Measurements from ENCODE around the gene SLC25A44. TPM values are rescaled to one million over a fixed set of nuclear protein-coding genes. Genes with fewer than 3 reads are reported as not detected.

Gene SLC25A44
- total RNA-seq, 1 donor from 2014 or later: 22.0 TPM

DNA sequence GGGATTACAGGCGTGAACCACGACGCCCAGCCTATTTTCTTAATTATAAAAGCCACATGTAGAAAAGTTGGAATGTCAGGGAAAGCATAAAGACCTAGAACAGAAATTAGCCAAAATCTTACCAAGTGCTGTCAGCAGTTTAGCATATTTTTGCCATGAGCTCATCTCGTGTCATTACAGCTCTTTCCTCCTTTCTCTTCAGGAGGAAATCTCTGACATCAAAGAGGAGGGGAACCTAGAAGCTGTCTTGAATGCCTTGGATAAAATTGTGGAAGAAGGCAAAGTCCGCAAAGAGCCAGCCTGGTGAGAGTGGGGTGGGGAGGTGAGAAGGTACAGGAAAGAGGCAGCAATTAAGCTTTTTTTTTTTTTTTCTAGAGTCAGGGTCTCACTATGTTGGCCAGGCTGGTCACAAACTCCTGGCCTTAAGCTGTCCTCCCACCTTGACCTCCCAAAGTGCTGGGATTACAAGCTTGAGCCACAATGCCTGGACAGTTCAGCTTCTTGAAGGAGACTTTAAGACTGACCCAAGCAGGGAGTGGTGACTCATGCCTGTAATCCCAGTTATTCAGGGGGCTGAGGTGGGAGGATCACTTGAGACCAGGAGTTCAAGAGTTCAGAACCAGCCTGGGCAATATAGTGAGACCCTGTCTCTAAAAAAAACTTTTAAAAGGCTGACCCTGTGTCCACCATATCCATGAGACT is 39.7 kb downstream of the SLC25A44 start:
- H3K36me3 Mint-ChIP-seq (ENCODE audit: low read depth, unreplicated experiment): peaks cover 19% of the 10 kb centered on the region
- TF ChIP-seq, protein P1, sequence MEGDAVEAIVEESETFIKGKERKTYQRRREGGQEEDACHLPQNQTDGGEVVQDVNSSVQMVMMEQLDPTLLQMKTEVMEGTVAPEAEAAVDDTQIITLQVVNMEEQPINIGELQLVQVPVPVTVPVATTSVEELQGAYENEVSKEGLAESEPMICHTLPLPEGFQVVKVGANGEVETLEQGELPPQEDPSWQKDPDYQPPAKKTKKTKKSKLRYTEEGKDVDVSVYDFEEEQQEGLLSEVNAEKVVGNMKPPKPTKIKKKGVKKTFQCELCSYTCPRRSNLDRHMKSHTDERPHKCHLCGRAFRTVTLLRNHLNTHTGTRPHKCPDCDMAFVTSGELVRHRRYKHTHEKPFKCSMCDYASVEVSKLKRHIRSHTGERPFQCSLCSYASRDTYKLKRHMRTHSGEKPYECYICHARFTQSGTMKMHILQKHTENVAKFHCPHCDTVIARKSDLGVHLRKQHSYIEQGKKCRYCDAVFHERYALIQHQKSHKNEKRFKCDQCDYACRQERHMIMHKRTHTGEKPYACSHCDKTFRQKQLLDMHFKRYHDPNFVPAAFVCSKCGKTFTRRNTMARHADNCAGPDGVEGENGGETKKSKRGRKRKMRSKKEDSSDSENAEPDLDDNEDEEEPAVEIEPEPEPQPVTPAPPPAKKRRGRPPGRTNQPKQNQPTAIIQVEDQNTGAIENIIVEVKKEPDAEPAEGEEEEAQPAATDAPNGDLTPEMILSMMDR (IDR thresholded peaks at IDR 0.05; ENCODE audit: unreplicated experiment): no peak
- DNase-seq (ENCODE audit: low spot score): no peak
- H3K27ac Mint-ChIP-seq (ENCODE audit: unreplicated experiment): peak overlapping the region; percentile 79
- H3K4me1 Mint-ChIP-seq (ENCODE audit: unreplicated experiment): peaks cover 3% of the 10 kb centered on the region
- H3K9me3 Mint-ChIP-seq (ENCODE audit: unreplicated experiment): no peaks in the 10 kb centered on the region
- H3K27me3 Mint-ChIP-seq (ENCODE audit: unreplicated experiment): peaks cover 5% of the 10 kb centered on the region
- H3K4me3 Mint-ChIP-seq (ENCODE audit: unreplicated experiment): no peak overlapping the region

DNA sequence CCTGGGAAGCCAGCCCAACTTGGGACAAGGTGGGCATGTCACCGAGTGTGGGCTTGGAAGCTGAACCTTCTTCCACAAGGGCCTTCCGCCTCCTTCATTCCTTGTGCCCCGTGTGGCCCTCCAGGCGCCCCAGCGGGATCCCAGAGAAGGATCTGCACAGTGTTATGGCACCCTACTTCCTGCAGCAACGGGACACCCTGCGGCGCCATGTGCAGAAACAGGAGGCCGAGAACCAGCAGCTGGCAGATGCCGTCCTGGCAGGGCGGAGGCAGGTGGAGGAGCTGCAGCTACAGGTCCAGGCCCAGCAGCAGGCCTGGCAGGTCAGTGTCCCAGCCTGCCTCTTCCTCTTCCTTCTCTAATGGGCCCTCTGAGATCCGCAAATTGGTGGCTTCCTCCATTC is 42.3 kb downstream of the SLC25A44 start:
- TF ChIP-seq, protein P1 (IDR thresholded peaks at IDR 0.05; ENCODE audit: unreplicated experiment): no peak
- Mint-ChIP-seq H3K27ac (ENCODE audit: unreplicated experiment) (no peak overlapping the region), H3K36me3 (ENCODE audit: low read depth, unreplicated experiment) (peaks cover 17% of the 10 kb centered on the region), H3K4me3 (ENCODE audit: unreplicated experiment) (no peak overlapping the region), H3K9me3 (ENCODE audit: unreplicated experiment) (no peaks in the 10 kb centered on the region), H3K27me3 (ENCODE audit: unreplicated experiment) (peaks cover 10% of the 10 kb centered on the region), H3K4me1 (ENCODE audit: unreplicated experiment) (peaks cover 3% of the 10 kb centered on the region)
- DNase-seq (ENCODE audit: low spot score): no peak

DNA sequence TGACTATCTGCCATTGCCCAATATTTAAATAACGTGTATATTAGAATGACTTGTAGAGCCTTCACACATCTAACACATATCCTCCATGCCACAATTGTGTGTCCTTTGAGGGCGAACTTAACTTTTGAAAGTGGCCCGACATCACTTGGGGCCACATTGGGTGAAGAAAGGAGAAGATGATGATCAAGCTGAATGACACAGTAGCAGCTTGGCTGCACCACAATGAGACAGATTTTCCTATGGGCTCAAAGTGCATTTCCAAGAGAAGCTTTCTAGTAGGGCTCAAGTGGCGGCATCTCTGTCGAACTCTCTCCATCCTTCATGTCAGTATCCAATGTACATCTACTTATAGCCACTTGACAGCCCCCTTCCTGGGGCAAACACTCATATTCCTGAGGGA is 44.3 kb downstream of the SLC25A44 start:
- Mint-ChIP-seq H3K27ac (ENCODE audit: unreplicated experiment) (no peak overlapping the region), H3K4me1 (ENCODE audit: unreplicated experiment) (peaks cover 3% of the 10 kb centered on the region), H3K9me3 (ENCODE audit: unreplicated experiment) (no peaks in the 10 kb centered on the region), H3K36me3 (ENCODE audit: low read depth, unreplicated experiment) (peaks cover 17% of the 10 kb centered on the region), H3K4me3 (ENCODE audit: unreplicated experiment) (no peak overlapping the region), H3K27me3 (ENCODE audit: unreplicated experiment) (peaks cover 10% of the 10 kb centered on the region)
- TF ChIP-seq, protein P1 (IDR thresholded peaks at IDR 0.05; ENCODE audit: unreplicated experiment): no peak
- DNase-seq (ENCODE audit: low spot score): no peak

DNA sequence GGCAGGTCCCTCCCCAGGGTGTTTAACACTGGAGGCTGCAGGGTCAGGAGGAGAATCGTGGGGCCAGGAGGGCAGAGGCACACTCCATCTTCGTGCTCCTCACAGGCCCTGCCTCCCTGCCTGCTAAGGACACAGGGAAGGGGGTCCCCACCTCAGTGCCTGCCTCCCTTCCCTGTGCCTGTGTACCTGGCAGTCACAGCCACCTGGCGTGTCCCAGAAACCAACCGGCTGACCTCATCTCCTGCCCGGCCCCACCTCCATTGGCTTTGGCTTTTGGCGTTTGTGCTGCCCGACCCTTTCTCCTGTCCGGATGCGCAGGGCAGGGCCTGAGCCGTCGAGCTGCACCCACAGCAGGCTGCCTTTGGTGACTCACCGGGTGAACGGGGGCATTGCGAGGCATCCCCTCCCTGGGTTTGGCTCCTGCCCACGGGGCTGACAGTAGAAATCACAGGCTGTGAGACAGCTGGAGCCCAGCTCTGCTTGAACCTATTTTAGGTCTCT is 47.5 kb downstream of the SLC25A44 start:
- H3K4me3 Mint-ChIP-seq (ENCODE audit: unreplicated experiment): no peak overlapping the region
- DNase-seq (ENCODE audit: low spot score): no peak
- H3K27me3 Mint-ChIP-seq (ENCODE audit: unreplicated experiment): peaks cover 14% of the 10 kb centered on the region
- H3K9me3 Mint-ChIP-seq (ENCODE audit: unreplicated experiment): no peaks in the 10 kb centered on the region
- H3K4me1 Mint-ChIP-seq (ENCODE audit: unreplicated experiment): peaks cover 7% of the 10 kb centered on the region
- no peak overlapping the region for H3K27ac Mint-ChIP-seq (ENCODE audit: unreplicated experiment)
- TF ChIP-seq, protein P1 (IDR thresholded peaks at IDR 0.05; ENCODE audit: unreplicated experiment): no peak
- H3K36me3 Mint-ChIP-seq (ENCODE audit: low read depth, unreplicated experiment): peaks cover 13% of the 10 kb centered on the region

DNA sequence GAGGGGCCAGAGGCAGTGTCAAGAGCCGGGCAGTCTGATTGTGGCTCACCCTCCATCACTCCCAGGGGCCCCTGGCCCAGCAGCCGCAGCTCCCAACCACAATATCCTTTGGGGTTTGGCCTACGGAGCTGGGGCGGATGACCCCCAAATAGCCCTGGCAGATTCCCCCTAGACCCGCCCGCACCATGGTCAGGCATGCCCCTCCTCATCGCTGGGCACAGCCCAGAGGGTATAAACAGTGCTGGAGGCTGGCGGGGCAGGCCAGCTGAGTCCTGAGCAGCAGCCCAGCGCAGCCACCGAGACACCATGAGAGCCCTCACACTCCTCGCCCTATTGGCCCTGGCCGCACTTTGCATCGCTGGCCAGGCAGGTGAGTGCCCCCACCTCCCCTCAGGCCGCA is 48.0 kb downstream of the SLC25A44 start, which contains the start of gene BGLAP:
Gene BGLAP, plus strand, starts transcription at position 259 of the 400 bp plus-strand sequence. Its CDS starts 48 bp downstream, at position 307.
- Mint-ChIP-seq H3K27ac (ENCODE audit: unreplicated experiment) (no peak within 1 kb of the TSS), H3K4me3 (ENCODE audit: unreplicated experiment) (no peak within 1 kb of the TSS), H3K27me3 (ENCODE audit: unreplicated experiment) (peaks cover 13% of the 10 kb centered on the region), H3K4me1 (ENCODE audit: unreplicated experiment) (peaks cover 7% of the 10 kb centered on the region), H3K36me3 (ENCODE audit: low read depth, unreplicated experiment) (peaks cover 12% of the 10 kb centered on the region), H3K9me3 (ENCODE audit: unreplicated experiment) (no peaks in the 10 kb centered on the region)
- DNase-seq (ENCODE audit: low spot score): no peak
- TF ChIP-seq, protein P1 (IDR thresholded peaks at IDR 0.05; ENCODE audit: unreplicated experiment): no peak

Data from endothelial cell (in vitro differentiated cells).